ENCODE results near the gene TRPM3. TPM values are rescaled to one million over a fixed set of nuclear protein-coding genes. Genes with fewer than 3 reads are reported as not detected.
A peak's percentile ranks its signal among the peaks of the same experiment; 100 is the strongest.

TRPM3 gene
- total RNA-seq, 4 donors from 2014 or later, result 0.51 to 8.4 (median 3.3) TPM

GRCh38 chr9:70934642-70935041 is 186.8 kb downstream of the TRPM3 start:
- no peaks in the 10 kb centered on the region for H3K36me3 ChIP-seq
- H3K27ac ChIP-seq, result no peak overlapping the region
- H3K27me3 ChIP-seq, result no peaks in the 10 kb centered on the region
- no peak for DNase-seq
- H3K9me3 ChIP-seq, result no peaks in the 10 kb centered on the region
- TF ChIP-seq CTCF (IDR thresholded peaks at IDR 0.05) (no peak), POLR2A (IDR thresholded peaks at IDR 0.05) (no peak)
- intact Hi-C loops (cut with DNase I; ENCODE audit: low total_unique reads), result no loop called here
- no peak overlapping the region for H3K4me3 ChIP-seq
- H3K4me1 ChIP-seq, result peaks cover 0 to 7% of the 10 kb centered on the region in 2 donors

- no peaks in the 10 kb centered on the region for H3K27me3 ChIP-seq
- intact Hi-C loops (cut with DNase I; ENCODE audit: low total_unique reads), result no loop called here
- no peak overlapping the region for H3K4me3 ChIP-seq
- no peaks in the 10 kb centered on the region for H3K36me3 ChIP-seq
- H3K9me3 ChIP-seq, result no peaks in the 10 kb centered on the region
- TF ChIP-seq POLR2A (IDR thresholded peaks at IDR 0.05), result no peak
- no peak overlapping the region for H3K27ac ChIP-seq
- H3K4me1 ChIP-seq, result peaks cover 0 to 7% of the 10 kb centered on the region in 2 donors
- DNase-seq, result no peak
These were observed 188.1 kb downstream of the TRPM3 start for GRCh38 chr9:70933321-70933720.

DNA sequence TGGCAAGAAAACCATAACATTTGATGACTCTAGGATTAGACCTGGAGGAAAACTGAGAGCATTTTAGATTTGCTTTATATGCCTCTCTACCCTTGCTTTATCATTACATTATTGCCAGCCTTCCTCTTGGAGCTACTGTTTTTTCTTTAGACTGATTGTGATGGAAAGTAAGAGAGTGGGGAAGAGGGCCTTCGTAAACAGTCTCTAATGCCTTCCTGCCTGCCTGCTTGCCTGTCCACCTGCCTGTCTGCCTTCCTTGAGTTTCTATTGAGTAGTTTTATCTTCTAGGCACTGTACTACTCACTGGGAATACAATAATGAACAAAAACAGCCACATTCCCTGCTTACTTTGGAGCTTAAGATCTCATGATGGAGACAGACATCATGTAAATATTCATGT is 189.3 kb downstream of the TRPM3 start:
- no peak overlapping the region for H3K27ac ChIP-seq
- no peak overlapping the region for H3K4me3 ChIP-seq
- H3K36me3 ChIP-seq, result no peaks in the 10 kb centered on the region
- H3K9me3 ChIP-seq, result no peaks in the 10 kb centered on the region
- no peak for DNase-seq
- H3K27me3 ChIP-seq, result no peaks in the 10 kb centered on the region
- intact Hi-C loops (cut with DNase I; ENCODE audit: low total_unique reads), result no loop called here
- peaks cover 0 to 7% of the 10 kb centered on the region in 2 donors for H3K4me1 ChIP-seq
- TF ChIP-seq POLR2A (IDR thresholded peaks at IDR 0.05) (no peak), CTCF (IDR thresholded peaks at IDR 0.05) (no peak)

- TF ChIP-seq CTCF (IDR thresholded peaks at IDR 0.05) (no peak), POLR2A (IDR thresholded peaks at IDR 0.05) (no peak)
- H3K27ac ChIP-seq, result no peak overlapping the region
These were observed 193.9 kb downstream of the TRPM3 start for GRCh38 chr9:70927530-70927929.

GRCh38 chr9:70924895-70925547 is 196.4 kb downstream of the TRPM3 start:
- H3K27me3 ChIP-seq, result no peaks in the 10 kb centered on the region
- no peak overlapping the region for H3K27ac ChIP-seq
- H3K4me1 ChIP-seq, result no peaks in the 10 kb centered on the region
- no peak overlapping the region for H3K4me3 ChIP-seq
- H3K36me3 ChIP-seq, result no peaks in the 10 kb centered on the region
- no peaks in the 10 kb centered on the region for H3K9me3 ChIP-seq
- intact Hi-C loops (cut with DNase I; ENCODE audit: low total_unique reads), result no loop called here
- peak in 1 of 2 donors; percentile 20 for DNase-seq
- TF ChIP-seq CTCF (IDR thresholded peaks at IDR 0.05) (peak; percentile 50 to 71 (median 55)), POLR2A (IDR thresholded peaks at IDR 0.05) (no peak)

More at GRCh38 chr9:70927530-70927929, 193.9 kb downstream of the TRPM3 start:
- intact Hi-C loops (cut with DNase I; ENCODE audit: low total_unique reads), result no loop called here
- no peak overlapping the region for H3K4me3 ChIP-seq
- no peak for DNase-seq
- no peaks in the 10 kb centered on the region for H3K36me3 ChIP-seq
- no peaks in the 10 kb centered on the region for H3K9me3 ChIP-seq
- no peaks in the 10 kb centered on the region for H3K27me3 ChIP-seq
- H3K4me1 ChIP-seq, result no peaks in the 10 kb centered on the region
